Small intestine (tissue), 7 donors: ENCODE measurements around the gene HABP4. TPM values are rescaled to one million over a fixed set of nuclear protein-coding genes. Genes with fewer than 3 reads are reported as not detected.

Source experiments
- DNase-seq, 2 donors: peaks; one replicate each; pipeline versions ENCODE4 v3.0.0 to v3.0.0-alpha.2; 2013
- FAIRE-seq: peaks from 2 replicates; lab custom pipeline; 2012; peaks lifted over from hg19 to GRCh38; lab: Jason Lieb, UNC
- H3K27ac ChIP-seq, 3 donors: one replicate each; pipeline ENCODE4 v1.5.1; 2013; ENCODE audit warnings: low read length in 2 of 3, mild to moderate bottlenecking in 2 of 3, control low read depth in 1 of 3, inconsistent platforms in 1 of 3, low read depth in 1 of 3, moderate library complexity in 1 of 3
- H3K27me3 ChIP-seq, 3 donors: one replicate each; pipeline ENCODE4 v1.6.1; 2013; ENCODE audit warnings: low read length in 3 of 3, inconsistent platforms in 1 of 3; ENCODE audit not compliant: control insufficient read depth in 3 of 3, insufficient read depth in 3 of 3
- H3K36me3 ChIP-seq, 3 donors: one replicate each; pipeline ENCODE4 v1.6.1; 2013; ENCODE audit warnings: low read length in 3 of 3, inconsistent platforms in 1 of 3, low read depth in 1 of 3, mild to moderate bottlenecking in 1 of 3, moderate library complexity in 1 of 3; ENCODE audit not compliant: control insufficient read depth in 3 of 3, insufficient read depth in 2 of 3
- H3K4me1 ChIP-seq, 3 donors: one replicate each; pipeline ENCODE4 v1.6.1; 2013; ENCODE audit warnings: low read length in 2 of 3, inconsistent platforms in 1 of 3, low read depth in 1 of 3, mild to moderate bottlenecking in 1 of 3, moderate library complexity in 1 of 3; ENCODE audit not compliant: control insufficient read depth in 3 of 3, insufficient read depth in 2 of 3
- H3K4me3 ChIP-seq, 3 donors: one replicate each; pipeline ENCODE4 v1.5.1; 2013; ENCODE audit warnings: low read length in 3 of 3, control low read depth in 1 of 3, inconsistent platforms in 1 of 3, low read depth in 1 of 3, mild to moderate bottlenecking in 1 of 3, moderate library complexity in 1 of 3
- H3K9me3 ChIP-seq, 2 donors: one replicate each; pipeline ENCODE4 v1.6.1; 2013; ENCODE audit warnings: low read depth in 1 of 2, low read length in 1 of 2; ENCODE audit not compliant: control insufficient read depth in 2 of 2, insufficient read depth in 1 of 2
- WGBS, 3 donors: extraction: QIAGEN DNeasy Blood & Tissue Kit; methylation state at CpG; one replicate each; pipeline ENCODE4 v1.1.7; 2013; 5-methylcytosine and 5-hydroxymethylcytosine counted together
- polyA plus RNA-seq, 4 donors: library from polyadenylated mRNA; stranded (reverse) in 3 of 4; unstranded in 1 of 4; fragments of 200-250 nt in 3 of 4; fragments of 120-200 nt in 1 of 4; gene quantifications; one replicate each; pipeline versions ENCODE4 v1.2.1 to v1.2.3, GENCODE V29; 2013
- donor health status: healthy with polysubstance abuse.
- donor health status: control.
- donor health status: control.
- donor health status: Bipolar disorder and iron deficiency.
- donor health status: healthy.

The HABP4 gene
- polyA plus RNA-seq, 4 donors = 1.1 to 7.9 (median 4.1) TPM

GRCh38 chr9:96493757-96494156 is 43.8 kb downstream of the HABP4 start:
- no peak for DNase-seq
- no peak overlapping the region for H3K27ac ChIP-seq
- H3K4me3 ChIP-seq = no peak overlapping the region
- no peaks in the 10 kb centered on the region for H3K4me1 ChIP-seq
- no peaks in the 10 kb centered on the region for H3K9me3 ChIP-seq
- H3K27me3 ChIP-seq = no peaks in the 10 kb centered on the region
- peaks cover 1 to 41% (median 2%) of the 10 kb centered on the region in 3 donors for H3K36me3 ChIP-seq
- FAIRE-seq = no peak
- 81 to 84% (median 83%) methylated on average over 13 of the region's 13 CpGs for WGBS, 3 donors

- Histone ChIP-seq H3K4me3 (no peak overlapping the region), H3K36me3 (peaks cover 0 to 38% (median 2%) of the 10 kb centered on the region in 3 donors), H3K4me1 (no peaks in the 10 kb centered on the region), H3K27me3 (no peaks in the 10 kb centered on the region), H3K27ac (no peak overlapping the region), H3K9me3 (no peaks in the 10 kb centered on the region)
- 85 to 94% (median 91%) methylated on average over 8 of the region's 8 CpGs for WGBS, 3 donors
- no peak for FAIRE-seq
- no peak for DNase-seq
Measured at GRCh38 chr9:96494215-96494800, 44.3 kb downstream of the HABP4 start.

GRCh38 chr9:96495341-96495740 is 45.4 kb downstream of the HABP4 start:
- DNase-seq (no peak), FAIRE-seq (no peak)
- Histone ChIP-seq H3K27ac (no peak overlapping the region), H3K9me3 (no peaks in the 10 kb centered on the region), H3K4me1 (no peaks in the 10 kb centered on the region), H3K36me3 (peaks cover 0 to 35% (median 2%) of the 10 kb centered on the region in 3 donors), H3K27me3 (no peaks in the 10 kb centered on the region), H3K4me3 (no peak overlapping the region)
- WGBS, 3 donors = 85 to 94% (median 94%) methylated on average over 11 of the region's 11 CpGs

DNA sequence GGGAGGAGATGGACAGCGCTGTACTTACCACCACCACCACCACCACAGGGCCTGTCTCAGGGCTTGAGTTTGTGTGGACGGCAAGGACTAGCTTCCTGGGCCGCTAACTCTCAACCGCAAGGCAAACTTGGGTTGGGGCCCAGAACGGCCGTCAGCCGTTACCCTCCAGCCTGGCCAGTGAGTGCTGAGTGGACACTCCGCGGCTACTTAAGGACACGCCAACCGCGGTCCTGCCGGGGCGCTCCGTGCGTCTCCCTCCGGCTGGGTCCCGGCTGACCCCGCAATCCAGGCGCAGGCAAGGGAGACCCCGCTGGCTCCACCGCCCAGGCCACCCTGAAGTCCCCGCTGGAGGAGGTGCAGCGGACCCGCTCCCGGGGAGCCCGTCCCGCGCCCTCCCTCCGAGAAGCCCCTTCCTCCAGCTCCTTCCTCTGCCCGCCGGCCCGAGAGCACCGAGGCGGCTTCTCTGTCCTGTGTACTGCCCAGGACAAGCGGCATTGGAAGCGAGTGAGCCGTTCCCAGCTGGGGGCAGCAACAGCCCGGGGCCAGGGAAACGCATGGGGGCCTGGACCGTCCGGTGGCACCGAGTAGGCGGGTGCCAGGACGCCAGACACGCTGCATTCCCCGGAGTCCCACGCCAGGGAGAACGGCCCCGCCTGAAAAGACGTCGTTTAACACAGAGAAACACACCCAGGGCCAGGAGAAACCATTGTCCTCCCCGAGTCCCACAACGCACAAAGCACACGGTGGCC is 46.6 kb downstream of the HABP4 start:
- FAIRE-seq = no peak
- WGBS, 3 donors = 95 to 96% (median 95%) methylated on average over 46 to 55 of the region's 55 CpGs
- peaks cover 0 to 30% (median 0%) of the 10 kb centered on the region in 3 donors for H3K36me3 ChIP-seq

GRCh38 chr9:96497117-96497399 is 47.1 kb downstream of the HABP4 start:
- 94 to 96% (median 94%) methylated on average over 13 to 17 of the region's 17 CpGs for WGBS, 3 donors
- DNase-seq (no peak), FAIRE-seq (no peak)
- Histone ChIP-seq H3K27me3 (no peaks in the 10 kb centered on the region), H3K9me3 (no peaks in the 10 kb centered on the region), H3K4me3 (no peak overlapping the region), H3K27ac (no peak overlapping the region), H3K36me3 (peaks cover 0 to 25% (median 0%) of the 10 kb centered on the region in 3 donors), H3K4me1 (no peaks in the 10 kb centered on the region)

More for the DNA sequence above, 46.6 kb downstream of the HABP4 start:
- Histone ChIP-seq H3K27ac (no peak overlapping the region), H3K9me3 (no peaks in the 10 kb centered on the region), H3K4me3 (no peak overlapping the region), H3K27me3 (no peaks in the 10 kb centered on the region), H3K4me1 (no peaks in the 10 kb centered on the region)
- DNase-seq = no peak

- Histone ChIP-seq H3K9me3 (no peaks in the 10 kb centered on the region), H3K27me3 (no peaks in the 10 kb centered on the region), H3K4me3 (no peak overlapping the region), H3K36me3 (peaks cover 0 to 15% (median 0%) of the 10 kb centered on the region in 3 donors), H3K4me1 (no peaks in the 10 kb centered on the region), H3K27ac (no peak overlapping the region)
- 82 to 94% (median 83%) methylated on average over 7 of the region's 7 CpGs for WGBS, 3 donors
- DNase-seq = no peak
- no peak for FAIRE-seq
Measured at GRCh38 chr9:96498796-96499195, 48.8 kb downstream of the HABP4 start.

DNA sequence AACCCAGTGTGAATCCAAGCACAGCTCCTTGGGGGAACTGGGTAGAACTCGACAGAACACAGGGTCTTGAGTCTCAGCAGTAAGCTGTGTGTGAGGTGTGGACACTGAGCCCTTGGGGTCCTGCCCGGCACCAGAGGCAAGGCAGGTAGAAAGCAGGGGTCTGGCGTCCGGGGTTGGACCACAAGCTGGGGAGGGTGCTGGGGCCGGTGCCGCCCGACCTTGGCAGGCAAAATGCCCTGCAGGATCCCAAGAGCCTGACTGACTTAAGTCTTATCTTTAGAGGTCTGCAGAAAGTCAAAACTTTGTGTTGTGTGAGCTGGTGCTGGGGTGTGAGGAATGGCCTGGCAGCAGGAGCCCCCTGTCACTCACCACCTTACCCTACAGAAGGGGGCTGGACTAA is 49.3 kb downstream of the HABP4 start:
- Histone ChIP-seq H3K4me3 (no peak overlapping the region), H3K36me3 (peaks cover 0 to 19% (median 0%) of the 10 kb centered on the region in 3 donors), H3K9me3 (no peaks in the 10 kb centered on the region), H3K27ac (no peak overlapping the region), H3K4me1 (no peaks in the 10 kb centered on the region), H3K27me3 (no peaks in the 10 kb centered on the region)
- DNase-seq (no peak), FAIRE-seq (no peak)
- WGBS, 3 donors = 90 to 94% (median 92%) methylated on average over 7 of the region's 7 CpGs

DNA sequence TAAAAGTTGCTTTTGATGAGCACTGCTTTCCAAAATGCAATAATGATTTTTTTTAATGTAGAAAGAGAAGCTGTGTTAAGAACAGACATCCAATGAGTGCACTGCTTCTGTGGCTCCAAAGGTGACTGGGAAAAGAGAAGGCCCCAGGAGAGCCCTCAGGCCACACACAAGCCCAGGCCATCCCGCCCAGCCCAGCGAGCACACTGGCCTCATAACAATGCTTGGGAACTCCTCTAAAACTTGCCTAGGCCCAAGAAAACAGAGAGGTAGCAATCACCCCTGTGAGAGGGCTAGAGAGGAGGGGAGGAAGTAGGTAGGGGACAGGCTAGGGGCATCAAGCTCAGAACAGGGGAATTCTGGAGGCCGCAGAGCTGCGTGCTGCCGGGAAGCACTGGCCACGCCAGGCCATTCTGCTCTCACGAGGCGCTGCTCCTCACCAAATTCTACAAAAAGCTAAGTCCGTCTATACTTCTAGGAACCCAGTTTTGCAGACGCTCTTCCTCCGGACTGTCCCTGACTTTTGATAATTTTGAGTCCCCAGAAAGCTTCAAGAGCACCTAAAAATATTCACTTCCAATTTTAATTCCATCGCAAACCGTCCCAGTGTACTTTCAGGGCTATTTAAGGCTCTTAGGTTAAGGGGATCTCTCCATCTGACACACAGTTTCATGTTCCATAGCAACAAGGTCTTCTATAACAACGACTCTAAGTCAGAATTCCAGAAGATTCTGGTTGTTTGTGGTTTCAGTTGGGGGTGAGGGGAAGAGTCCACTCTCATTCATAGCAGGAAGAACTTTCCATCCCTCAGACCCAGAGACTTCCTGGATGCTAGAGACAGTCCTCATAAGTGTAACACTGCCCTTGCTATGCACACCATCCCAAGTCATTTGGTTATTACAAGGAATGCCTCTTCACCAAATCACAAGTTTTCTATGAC is 51.0 kb downstream of the HABP4 start:
- DNase-seq = no peak
- Histone ChIP-seq H3K36me3 (peaks cover 0 to 21% (median 4%) of the 10 kb centered on the region in 3 donors), H3K4me3 (no peak overlapping the region), H3K4me1 (no peaks in the 10 kb centered on the region), H3K27me3 (no peaks in the 10 kb centered on the region), H3K27ac (no peak overlapping the region), H3K9me3 (no peaks in the 10 kb centered on the region)
- WGBS, 3 donors = 88 to 97% (median 94%) methylated on average over 13 to 14 of the region's 14 CpGs
- no peak for FAIRE-seq
